Naive thymus-derived CD4-positive, alpha-beta T cell (primary cell): ENCODE measurements around the gene SLC22A23. TPM values are rescaled to one million over a fixed set of nuclear protein-coding genes. Genes with fewer than 3 reads are reported as not detected.
"Not testable (repeated sequence)": the region's sequence is repeated elsewhere in the genome, so short reads cannot be mapped to it uniquely, and the experiment has no call there.

Source experiments
- ATAC-seq: fragments of 150-1000 bp; cut with Tn5 transposase; 2 replicates; pipeline ENCODE4 v1.10.0; 2021; ENCODE audit warnings: mild to moderate bottlenecking, moderate library complexity
- CTCF ChIA-PET: fragments of 350-600 bp; sonication (Branson Sonifier 250); formaldehyde crosslinking; loops from one replicate; lab custom pipeline; 2021; ENCODE audit warnings: antibody characterized with exemption; lab: Charles Lee
- POLR2A ChIA-PET: fragments of 350-600 bp; sonication (Branson Sonifier 250); formaldehyde crosslinking; loops from one replicate; lab custom pipeline; 2021; ENCODE audit warnings: antibody characterized with exemption, inconsistent platforms; lab: Charles Lee
- DNase-seq, 9 donors: peaks; one replicate each; pipeline versions ENCODE4 v3.0.0 to v3.0.0-alpha.2; 2020 to 2022; ENCODE audit warnings: mixed read lengths in 1 of 9
- H3K27ac ChIP-seq: one replicate; pipeline ENCODE4 v1.7.0; 2013; ENCODE audit warnings: mild to moderate bottlenecking, low read depth, low read length, moderate library complexity
- H3K27me3 ChIP-seq, 2 donors: one replicate each; pipeline ENCODE4 v1.7.0; 2013; ENCODE audit warnings: low read length in 2 of 2, mild to moderate bottlenecking in 2 of 2, moderate library complexity in 2 of 2; ENCODE audit not compliant: control insufficient read depth in 2 of 2, insufficient read depth in 2 of 2
- H3K36me3 ChIP-seq, 3 experiments: 1 replicate in 2 of 3; 2 replicates in 1 of 3; pipeline ENCODE4 v1.7.0; 2013; ENCODE audit warnings: low read length in 3 of 3, mild to moderate bottlenecking in 3 of 3, moderate library complexity in 1 of 3; ENCODE audit not compliant: insufficient read depth in 3 of 3, control insufficient read depth in 2 of 3
- H3K4me1 ChIP-seq, 2 donors: one replicate each; pipeline ENCODE4 v1.7.0; 2013; ENCODE audit warnings: low read length in 2 of 2, mild to moderate bottlenecking in 2 of 2, moderate library complexity in 1 of 2; ENCODE audit not compliant: control insufficient read depth in 2 of 2, insufficient read depth in 2 of 2
- H3K4me3 ChIP-seq: 2 replicates; pipeline ENCODE4 v1.7.0; 2013; ENCODE audit warnings: mild to moderate bottlenecking, low read length
- H3K9me3 ChIP-seq, 3 experiments: 1 replicate in 2 of 3; 2 replicates in 1 of 3; pipeline ENCODE4 v1.7.0; 2013; ENCODE audit warnings: low read length in 3 of 3; ENCODE audit not compliant: control insufficient read depth in 2 of 3
- H3K27ac Mint-ChIP-seq, 9 donors: one replicate each; pipeline ENCODE4 v1.8.0; 2020 to 2022; ENCODE audit warnings: mixed read lengths in 9 of 9, mild to moderate bottlenecking in 8 of 9, moderate library complexity in 5 of 9, inconsistent platforms in 2 of 9
- H3K27me3 Mint-ChIP-seq, 5 donors: one replicate each; pipeline ENCODE4 v1.8.0; 2021 to 2022; ENCODE audit warnings: mixed read lengths in 5 of 5, mild to moderate bottlenecking in 1 of 5
- H3K36me3 Mint-ChIP-seq, 5 donors: one replicate each; pipeline ENCODE4 v1.8.0; 2020 to 2022; ENCODE audit warnings: mixed read lengths in 5 of 5, mild to moderate bottlenecking in 3 of 5, inconsistent platforms in 1 of 5
- H3K4me1 Mint-ChIP-seq, 7 donors: one replicate each; pipeline ENCODE4 v1.8.0; 2020 to 2022; ENCODE audit warnings: mixed read lengths in 7 of 7, mild to moderate bottlenecking in 3 of 7, inconsistent platforms in 1 of 7
- H3K4me3 Mint-ChIP-seq, 10 donors: one replicate each; pipeline ENCODE4 v1.8.0; 2020 to 2022; ENCODE audit warnings: mild to moderate bottlenecking in 10 of 10, mixed read lengths in 10 of 10, moderate library complexity in 6 of 10, inconsistent platforms in 2 of 10
- H3K9me3 Mint-ChIP-seq, 11 donors: one replicate each; pipeline ENCODE4 v1.8.0; 2020 to 2022; ENCODE audit warnings: mixed read lengths in 11 of 11, mild to moderate bottlenecking in 4 of 11, inconsistent platforms in 1 of 11, moderate library complexity in 1 of 11
- intact Hi-C, 2 donors: fragments of 100-400 bp; cut with micrococcal nuclease; formaldehyde crosslinking; loops; one replicate each; pipeline ENCODE4 v1.15.1; 2023
- polyA plus RNA-seq, 2 donors: library from polyadenylated mRNA; unstranded; fragments of 300-500 nt; fragmentation: Illumina TruSeq; gene quantifications; one replicate each; pipeline ENCODE4 v1.2.3, GENCODE V29; 2021
- total RNA-seq, 6 experiments: library from RNA in 5 of 6; stranded (reverse) in 5 of 6; gene quantifications; 1 replicate in 5 of 6; 2 replicates in 1 of 6; pipeline ENCODE4 v1.2.3 and lab custom pipeline; 2021 to 2026

Gene SLC22A23
- total and polyA plus RNA-seq, 7 experiments from 2014 or later, result 1.1 to 23.8 (median 13.6) TPM

DNA sequence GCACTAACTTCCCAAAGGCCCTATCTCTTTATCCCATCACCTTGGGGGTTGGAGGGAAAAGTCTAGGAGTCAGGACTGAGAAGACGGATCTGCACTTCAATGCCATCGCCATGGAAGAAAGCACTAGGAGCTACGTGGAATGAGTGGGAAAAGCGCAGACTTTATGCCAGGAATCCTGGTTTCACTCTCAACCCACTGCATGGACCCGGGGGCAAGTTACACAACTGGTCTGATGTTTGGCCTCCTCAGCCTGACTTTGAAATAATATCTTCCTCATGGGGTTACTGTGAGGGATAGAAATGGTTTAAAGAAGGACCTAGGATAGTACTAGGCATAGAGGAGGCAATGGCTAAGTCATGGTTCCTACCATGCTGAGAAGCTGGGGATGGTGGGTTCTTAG, 211.6 kb downstream of the SLC22A23 start:
- Histone ChIP-seq H3K4me3 (no peak overlapping the region), H3K36me3 (no peaks in the 10 kb centered on the region), H3K27me3 (no peaks in the 10 kb centered on the region), H3K9me3 (no peaks in the 10 kb centered on the region), H3K4me1 (no peaks in the 10 kb centered on the region), H3K27ac (no peak overlapping the region)
- ChIA-PET POLR2A (no interaction called here), CTCF (no interaction called here)
- Mint-ChIP-seq H3K4me1 (no peaks in the 10 kb centered on the region), H3K9me3 (peaks cover 0 to 1% (median 0%) of the 10 kb centered on the region in 11 donors), H3K36me3 (peaks cover 0 to 5% (median 0%) of the 10 kb centered on the region in 5 donors), H3K4me3 (no peak overlapping the region), H3K27me3 (peaks cover 34 to 61% (median 44%) of the 10 kb centered on the region in 5 donors), H3K27ac (no peak overlapping the region)
- ATAC-seq (no peak), DNase-seq (no peak)
- intact Hi-C loops, result no loop called here

DNA sequence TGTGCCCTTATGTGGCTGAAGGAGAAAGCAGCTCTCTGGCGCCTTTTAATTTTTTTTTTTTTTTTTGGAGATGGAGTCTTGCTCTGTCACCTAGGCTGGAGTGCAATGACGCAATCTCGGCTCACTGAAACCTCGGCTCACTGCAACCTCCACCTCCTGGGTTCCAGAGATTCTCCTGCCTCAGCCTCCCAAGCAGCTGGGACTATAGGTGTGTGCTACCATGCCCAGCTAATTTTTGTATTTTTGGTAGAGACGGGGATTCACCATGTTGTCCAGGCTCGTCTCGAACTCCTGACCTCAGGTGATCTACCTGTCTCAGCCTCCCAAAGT, 212.1 kb downstream of the SLC22A23 start:
- H3K36me3 ChIP-seq, H3K27me3 ChIP-seq, H3K27ac ChIP-seq, H3K4me1 ChIP-seq, H3K36me3 Mint-ChIP-seq, DNase-seq, intact Hi-C loops, H3K9me3 Mint-ChIP-seq, H3K9me3 ChIP-seq, H3K4me3 Mint-ChIP-seq, H3K4me1 Mint-ChIP-seq, H3K27ac Mint-ChIP-seq, ATAC-seq, POLR2A ChIA-PET, CTCF ChIA-PET, H3K4me3 ChIP-seq: not testable (repeated sequence)
- peaks cover 33 to 61% (median 42%) of the 10 kb centered on the region in 5 donors for H3K27me3 Mint-ChIP-seq

DNA sequence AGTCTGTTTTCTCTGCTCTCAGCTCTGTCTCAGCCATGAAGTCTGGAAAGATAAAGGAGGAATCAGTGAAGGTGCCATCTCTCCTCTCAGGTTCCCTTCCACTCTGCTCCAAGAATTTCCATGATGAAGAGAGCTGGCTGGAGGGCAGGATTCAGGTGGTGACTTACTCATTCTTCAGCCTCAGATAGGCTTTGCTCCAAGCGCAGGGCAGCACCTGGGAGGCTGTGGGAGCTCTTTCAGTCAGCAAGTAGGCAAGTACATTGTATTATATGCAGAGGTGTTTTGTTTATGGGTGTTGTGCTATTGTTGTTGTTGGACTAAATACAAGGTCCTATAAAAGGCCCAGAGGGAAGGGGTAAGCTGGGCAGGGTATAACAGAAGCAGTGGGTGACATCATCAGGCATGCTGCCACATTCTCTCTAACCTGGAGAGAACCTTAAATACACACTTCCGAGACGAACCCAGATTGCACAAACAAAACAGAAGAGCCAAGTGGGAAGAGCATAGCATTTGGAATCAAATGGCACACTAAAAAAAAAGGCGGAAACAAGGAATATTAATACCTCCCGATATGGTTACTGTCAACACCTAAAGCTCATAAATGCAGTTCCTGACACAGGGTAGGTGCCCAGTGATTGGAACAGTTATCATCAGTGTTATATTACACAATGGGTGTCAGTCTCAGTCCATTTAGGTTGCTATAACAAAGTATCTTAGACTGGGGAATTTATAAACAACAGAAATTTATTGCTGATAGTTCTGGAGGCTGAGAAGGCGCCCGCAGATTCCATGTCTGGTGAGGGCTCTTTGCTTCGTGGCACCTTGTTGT, 212.6 kb downstream of the SLC22A23 start:
- intact Hi-C loops, result no loop called here
- H3K4me3 Mint-ChIP-seq, result no peak overlapping the region
- Histone ChIP-seq H3K36me3 (no peaks in the 10 kb centered on the region), H3K4me1 (no peaks in the 10 kb centered on the region), H3K9me3 (no peaks in the 10 kb centered on the region), H3K4me3 (no peak overlapping the region), H3K27ac (no peak overlapping the region), H3K27me3 (no peaks in the 10 kb centered on the region)
- CTCF ChIA-PET, result no interaction called here
- POLR2A ChIA-PET, result no interaction called here
- H3K9me3 Mint-ChIP-seq, result peaks cover 0 to 1% (median 0%) of the 10 kb centered on the region in 11 donors
- ATAC-seq, result no peak
- H3K27me3 Mint-ChIP-seq, result peaks cover 28 to 60% (median 37%) of the 10 kb centered on the region in 5 donors
- H3K27ac Mint-ChIP-seq, result no peak overlapping the region
- DNase-seq, result no peak
- H3K36me3 Mint-ChIP-seq, result peaks cover 0 to under 1% (median 0%) of the 10 kb centered on the region in 5 donors
- H3K4me1 Mint-ChIP-seq, result no peaks in the 10 kb centered on the region

DNA sequence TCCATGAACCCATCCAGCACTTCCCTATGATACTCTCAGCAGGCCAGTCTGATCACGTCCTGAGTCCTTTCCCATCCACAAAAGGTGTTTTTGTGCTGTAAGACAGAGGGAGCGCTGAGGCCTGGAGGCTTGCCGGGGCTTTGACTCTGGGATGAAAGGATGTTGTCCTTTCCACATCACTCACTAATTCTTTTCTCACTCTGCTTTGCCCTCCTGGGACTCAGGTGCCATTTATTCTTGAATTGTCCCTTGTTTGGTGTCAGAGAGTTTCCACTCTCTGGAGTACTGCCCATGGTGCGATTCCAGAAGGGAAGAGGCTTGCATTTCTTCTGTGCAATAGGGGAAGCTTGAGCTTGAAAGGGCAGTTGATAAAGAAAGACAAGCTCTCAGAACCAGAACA, 214.1 kb downstream of the SLC22A23 start:
- intact Hi-C loops, result no loop called here
- no peak for DNase-seq
- Histone ChIP-seq H3K4me3 (no peak overlapping the region), H3K9me3 (no peaks in the 10 kb centered on the region), H3K27me3 (peaks cover 0 to 3% of the 10 kb centered on the region in 2 donors), H3K27ac (no peak overlapping the region), H3K4me1 (no peaks in the 10 kb centered on the region), H3K36me3 (no peaks in the 10 kb centered on the region)
- peaks cover 0 to 1% (median 0%) of the 10 kb centered on the region in 11 donors for H3K9me3 Mint-ChIP-seq
- CTCF ChIA-PET, result no interaction called here
- POLR2A ChIA-PET, result interaction anchor here (0.6 kb wide), 1 partner anchor 76 kb away, joined by 4 read pairs; no protein-coding TSS in a partner anchor
- no peak for ATAC-seq
- H3K27me3 Mint-ChIP-seq, result peaks cover 30 to 59% (median 35%) of the 10 kb centered on the region in 5 donors
- H3K27ac Mint-ChIP-seq, result no peak overlapping the region
- H3K4me3 Mint-ChIP-seq, result no peak overlapping the region
- no peaks in the 10 kb centered on the region for H3K36me3 Mint-ChIP-seq
- no peaks in the 10 kb centered on the region for H3K4me1 Mint-ChIP-seq

DNA sequence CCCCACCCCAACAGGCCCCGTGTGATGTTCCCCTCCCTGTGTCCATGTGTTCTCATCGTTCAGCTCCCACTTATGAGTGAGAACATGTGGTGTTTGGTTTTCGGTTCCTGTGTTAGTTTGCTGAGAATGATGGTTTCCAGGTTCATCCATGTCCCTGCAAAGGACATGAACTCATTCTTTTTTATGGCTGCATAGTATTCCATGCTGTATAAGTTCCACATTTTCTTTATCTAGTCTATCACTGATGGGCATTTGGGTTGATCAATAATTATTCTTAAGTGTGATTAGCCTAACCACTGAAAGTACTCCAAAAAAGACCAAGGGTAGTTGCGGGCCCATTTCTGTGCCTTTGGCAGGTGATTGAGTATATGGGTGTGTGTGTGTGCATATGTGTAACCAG, 215.1 kb downstream of the SLC22A23 start:
- POLR2A ChIA-PET, H3K27ac Mint-ChIP-seq, intact Hi-C loops, DNase-seq, H3K36me3 Mint-ChIP-seq, H3K27ac ChIP-seq, H3K9me3 Mint-ChIP-seq, H3K27me3 ChIP-seq, ATAC-seq, H3K36me3 ChIP-seq, H3K4me3 Mint-ChIP-seq, CTCF ChIA-PET, H3K4me1 ChIP-seq, H3K4me3 ChIP-seq, H3K4me1 Mint-ChIP-seq, H3K9me3 ChIP-seq: not testable (repeated sequence)
- H3K27me3 Mint-ChIP-seq, result peaks cover 29 to 65% (median 38%) of the 10 kb centered on the region in 5 donors

DNA sequence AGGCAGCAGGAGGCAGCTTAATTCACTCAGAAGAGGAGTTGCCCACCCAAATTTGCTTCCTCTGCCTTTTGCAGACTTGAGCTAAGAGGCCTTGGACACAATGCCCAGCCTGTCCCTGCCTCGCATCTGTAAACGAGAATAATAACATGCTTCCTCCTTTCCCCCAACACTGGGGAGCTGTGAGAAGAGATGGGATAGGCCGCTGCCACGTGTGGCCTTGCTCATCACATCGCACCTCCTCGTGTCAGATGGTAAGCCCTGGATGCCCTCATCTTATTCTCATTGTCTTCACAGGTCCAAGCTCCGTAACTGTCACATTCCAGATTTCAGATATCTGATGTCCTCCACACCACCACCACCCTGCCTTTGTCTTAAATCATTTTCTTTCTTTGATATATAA, 216.3 kb downstream of the SLC22A23 start:
- H3K4me3 ChIP-seq, result no peak overlapping the region
- H3K9me3 Mint-ChIP-seq, result peaks cover 0 to 1% (median 0%) of the 10 kb centered on the region in 11 donors
- H3K36me3 ChIP-seq, result no peaks in the 10 kb centered on the region
- peaks cover 0 to 2% (median 0%) of the 10 kb centered on the region in 7 donors for H3K4me1 Mint-ChIP-seq
- ChIA-PET POLR2A (interaction anchor here (1.1 kb wide), 1 partner anchor 11 kb away, joined by 3 read pairs; no protein-coding TSS in a partner anchor), CTCF (no interaction called here)
- no peaks in the 10 kb centered on the region for H3K4me1 ChIP-seq
- H3K27ac Mint-ChIP-seq, result no peak overlapping the region
- no peak overlapping the region for H3K27ac ChIP-seq
- no peaks in the 10 kb centered on the region for H3K9me3 ChIP-seq
- intact Hi-C loops, result no loop called here
- no peak for ATAC-seq
- peaks cover 31 to 70% (median 44%) of the 10 kb centered on the region in 5 donors for H3K27me3 Mint-ChIP-seq
- no peak overlapping the region for H3K4me3 Mint-ChIP-seq
- H3K27me3 ChIP-seq, result peaks cover 0 to 3% of the 10 kb centered on the region in 2 donors
- DNase-seq, result no peak
- no peaks in the 10 kb centered on the region for H3K36me3 Mint-ChIP-seq
